ENCODE data around the gene CATSPERZ.

- no peak for TF ChIP-seq POLR2A (IDR thresholded peaks at IDR 0.05; ENCODE audit: low read length)
- TF ChIP-seq GATA1 (IDR thresholded peaks at IDR 0.05; ENCODE audit: low read depth, low read length): no peak
Observed at GRCh38 chr11:64353715-64354506, 53.8 kb downstream of the CATSPERZ start.
